Suprapubic skin (tissue), 4 donors: ENCODE measurements around the gene MAP3K20.

Experiments
- CTCF ChIP-seq, 2 donors: fragments of 200-600 bp in 1 of 2; fragments of 450-650 bp in 1 of 2; sonication (generic) in 1 of 2; IDR thresholded peaks; one replicate each; pipeline ENCODE4 v1.5.1; 2016 to 2019; ENCODE audit warnings: antibody characterized with exemption in 2 of 2, mild to moderate bottlenecking in 1 of 2, moderate library complexity in 1 of 2
- EP300 ChIP-seq: sonication (generic); formaldehyde crosslinking; IDR thresholded peaks from one replicate; pipeline ENCODE4 v1.6.1; 2017; ENCODE audit warnings: antibody characterized with exemption
- POLR2A ChIP-seq, 2 donors: fragments of 450-650 bp; IDR thresholded peaks; one replicate each; pipeline ENCODE4 v1.6.1; 2017; ENCODE audit warnings: antibody characterized with exemption in 2 of 2, mild to moderate bottlenecking in 2 of 2, moderate library complexity in 2 of 2
- POLR2AphosphoS5 ChIP-seq, 3 donors: sonication (generic); formaldehyde crosslinking; IDR thresholded peaks; one replicate each; pipeline ENCODE4 v1.6.1; 2017; ENCODE audit warnings: antibody characterized with exemption in 3 of 3

GRCh38 chr2:173229086-173229485 is 153.4 kb downstream of the MAP3K20 start:
- TF ChIP-seq POLR2AphosphoS5 (IDR thresholded peaks at IDR 0.05): no peak
- TF ChIP-seq CTCF (IDR thresholded peaks at IDR 0.05): no peak
- no peak for TF ChIP-seq POLR2A (IDR thresholded peaks at IDR 0.05)
- no peak for TF ChIP-seq EP300
